GM12878 (cell line): Measurements from ENCODE around the gene HNRNPCL1. TPM values are rescaled to one million over a fixed set of nuclear protein-coding genes. Genes with fewer than 3 reads are reported as not detected.

Experiments used
- CHD1 ChIP-seq: IDR thresholded peaks from 2 replicates; pipeline ENCODE4 v1.6.1; 2012; ENCODE audit warnings: low read depth, low read length, improper control_type of control experiment
- HDGF ChIP-seq: fragments of 450-650 bp; IDR thresholded peaks from 2 replicates; pipeline ENCODE4 v1.6.1; 2016; ENCODE audit warnings: antibody characterized with exemption
- MEF2B ChIP-seq: fragments of 450-650 bp; IDR thresholded peaks from 2 replicates; pipeline ENCODE4 v1.6.1; 2018; ENCODE audit warnings: mild to moderate bottlenecking, moderate library complexity; ENCODE audit not compliant: partially characterized antibody, poor library complexity, severe bottlenecking
- NFYB ChIP-seq: IDR thresholded peaks from 2 replicates; pipeline ENCODE4 v1.6.1; 2011; ENCODE audit warnings: low read depth, mild to moderate bottlenecking, low read length, improper control_type of control experiment, moderate library complexity; ENCODE audit not compliant: insufficient read depth
- NR2C2 ChIP-seq: IDR thresholded peaks from 2 replicates; pipeline ENCODE4 v1.6.1; 2011; ENCODE audit warnings: borderline replicate concordance, low read depth; ENCODE audit not compliant: control insufficient read depth, insufficient read length
- PAX5 ChIP-seq: IDR thresholded peaks from 2 replicates; pipeline ENCODE4 v1.6.1; 2011; ENCODE audit warnings: low read depth, low read length, borderline replicate concordance
- RELB ChIP-seq: fragments of 450-650 bp; IDR thresholded peaks from 2 replicates; pipeline ENCODE4 v1.6.1; 2017; ENCODE audit warnings: low read depth, mild to moderate bottlenecking, moderate library complexity
- SIN3A ChIP-seq: IDR thresholded peaks from 2 replicates; pipeline ENCODE4 v1.6.1; 2012; ENCODE audit warnings: low read depth, low read length, improper control_type of control experiment
- USF1 ChIP-seq: IDR thresholded peaks from 2 replicates; pipeline ENCODE4 v1.6.1; 2011; ENCODE audit warnings: borderline replicate concordance, low read depth, mild to moderate bottlenecking, moderate library complexity, mixed read lengths, low read length; ENCODE audit not compliant: insufficient read depth; ENCODE audit errors: extremely low read length
- ZBTB4 ChIP-seq: fragments of 450-650 bp; formaldehyde crosslinking; IDR thresholded peaks from 2 replicates; pipeline ENCODE4 v1.4.0; 2022; ENCODE audit warnings: mild to moderate bottlenecking, moderate library complexity
- ZNF207 ChIP-seq: fragments of 450-650 bp; IDR thresholded peaks from 2 replicates; pipeline ENCODE4 v1.6.1; 2014; ENCODE audit warnings: antibody characterized with exemption, mild to moderate bottlenecking, borderline replicate concordance
- ZNF24 ChIP-seq: fragments of 450-650 bp; IDR thresholded peaks from 2 replicates; pipeline ENCODE4 v1.6.1; 2017; ENCODE audit warnings: antibody characterized with exemption, mild to moderate bottlenecking
- ZZZ3 ChIP-seq: IDR thresholded peaks from 2 replicates; pipeline ENCODE4 v1.6.1; 2011; ENCODE audit warnings: low read depth; ENCODE audit not compliant: control insufficient read depth, insufficient read length
- polyA plus RNA-seq, 11 experiments: library from polyadenylated mRNA; depleted of rRNA in 4 of 11; unstranded in 6 of 11; stranded (reverse) in 5 of 11; fragments of >200 nt; fragmentation: Nextera tagmentation in 4 of 11; fragmentation: Illumina TruSeq in 1 of 11; extraction: Ambion mirVana in 4 of 11; extraction: Trizol in 1 of 11; gene quantifications; 1 replicate in 1 of 11; 2 replicates in 10 of 11; pipeline versions ENCODE4 v1.2.1 to v1.2.3, GENCODE V29; 2011 to 2016; ENCODE audit warnings: inconsistent platforms in 2 of 11, missing spikeins in 2 of 11, low read depth in 1 of 11
- total RNA-seq, 4 experiments: library from RNA; depleted of rRNA in 3 of 4; stranded (reverse); fragments of >200 nt in 3 of 4; fragmentation: Illumina TruSeq in 1 of 4; extraction: Trizol in 1 of 4; gene quantifications; 2 replicates each; pipeline versions ENCODE4 v1.2.1 to v1.2.3, GENCODE V29; 2013 to 2021

HNRNPCL1 gene
- total and polyA plus RNA-seq, 10 of the 15 experiments (the other 5 are each of a cell fraction or from before 2014, with no cell fraction given), result not detected

GRCh38 chr1:12798911-12799310, 49.6 kb downstream of the HNRNPCL1 start (continued):
- TF ChIP-seq RELB (no peak), SIN3A (no peak), USF1 (no peak), ZNF24 (no peak), HDGF (no peak), MEF2B (no peak), PAX5 (no peak), ZBTB4 (CRISPR knock-in tag) (no peak), ZZZ3 (no peak), ZNF207 (no peak), CHD1 (no peak), NFYB (no peak), NR2C2 (no peak)

Other genes starting within 250 kb of the HNRNPCL1 start
Only the 7 nearest of the 15 such genes appear.
- not detected in 2 replicates for gene PRAMEF12, start 75.0 kb downstream of the HNRNPCL1 start, total RNA-seq (2014; rRNA removed)
- gene PRAMEF12, start 75.0 kb downstream of the HNRNPCL1 start, total RNA-seq (2014; rRNA removed; fragmentation: Illumina TruSeq; extraction: Trizol), result not detected in 2 replicates
- not detected in 2 replicates for gene PRAMEF12, start 75.0 kb downstream of the HNRNPCL1 start, total RNA-seq (2021)
- gene PRAMEF12, start 75.0 kb downstream of the HNRNPCL1 start, polyA plus RNA-seq (2011; rRNA removed), result not detected in 2 replicates
- not detected in 2 replicates for gene PRAMEF12, start 75.0 kb downstream of the HNRNPCL1 start, polyA plus RNA-seq (2014; fragmentation: Illumina TruSeq; extraction: Trizol)
- gene PRAMEF12, start 75.0 kb downstream of the HNRNPCL1 start, polyA plus RNA-seq (2014; fragmentation: Nextera tagmentation; extraction: Ambion mirVana), result not detected
- gene PRAMEF12, start 75.0 kb downstream of the HNRNPCL1 start, polyA plus RNA-seq (2014; rRNA removed), result not detected in 2 replicates
- not detected for gene PRAMEF12, start 75.0 kb downstream of the HNRNPCL1 start, polyA plus RNA-seq (2016; fragmentation: Nextera tagmentation; extraction: Ambion mirVana)
- not detected in 2 replicates for gene PRAMEF1, start 57.3 kb downstream of the HNRNPCL1 start, total RNA-seq (2014; rRNA removed)
- gene PRAMEF1, start 57.3 kb downstream of the HNRNPCL1 start, total RNA-seq (2014; rRNA removed; fragmentation: Illumina TruSeq; extraction: Trizol), result not detected in 2 replicates
- gene PRAMEF1, start 57.3 kb downstream of the HNRNPCL1 start, total RNA-seq (2021), result not detected in 2 replicates
- not detected in 2 replicates for gene PRAMEF1, start 57.3 kb downstream of the HNRNPCL1 start, polyA plus RNA-seq (2011; rRNA removed)
- gene PRAMEF1, start 57.3 kb downstream of the HNRNPCL1 start, polyA plus RNA-seq (2014; fragmentation: Illumina TruSeq; extraction: Trizol), result not detected in 2 replicates
- not detected for gene PRAMEF1, start 57.3 kb downstream of the HNRNPCL1 start, polyA plus RNA-seq (2014; fragmentation: Nextera tagmentation; extraction: Ambion mirVana)
- not detected in 2 replicates for gene PRAMEF1, start 57.3 kb downstream of the HNRNPCL1 start, polyA plus RNA-seq (2014; rRNA removed)
- not detected for gene PRAMEF1, start 57.3 kb downstream of the HNRNPCL1 start, polyA plus RNA-seq (2016; fragmentation: Nextera tagmentation; extraction: Ambion mirVana)
- gene PRAMEF11, start 17.3 kb downstream of the HNRNPCL1 start, total RNA-seq (2014; rRNA removed), result not detected in 2 replicates
- not detected in 2 replicates for gene PRAMEF11, start 17.3 kb downstream of the HNRNPCL1 start, total RNA-seq (2014; rRNA removed; fragmentation: Illumina TruSeq; extraction: Trizol)
- gene PRAMEF11, start 17.3 kb downstream of the HNRNPCL1 start, total RNA-seq (2021), result not detected in 2 replicates
- gene PRAMEF11, start 17.3 kb downstream of the HNRNPCL1 start, polyA plus RNA-seq (2011; rRNA removed), result not detected in 2 replicates
- gene PRAMEF11, start 17.3 kb downstream of the HNRNPCL1 start, polyA plus RNA-seq (2014; fragmentation: Illumina TruSeq; extraction: Trizol), result not detected in 2 replicates
- gene PRAMEF11, start 17.3 kb downstream of the HNRNPCL1 start, polyA plus RNA-seq (2014; fragmentation: Nextera tagmentation; extraction: Ambion mirVana), result not detected
- gene PRAMEF11, start 17.3 kb downstream of the HNRNPCL1 start, polyA plus RNA-seq (2014; rRNA removed), result not detected in 2 replicates
- not detected for gene PRAMEF11, start 17.3 kb downstream of the HNRNPCL1 start, polyA plus RNA-seq (2016; fragmentation: Nextera tagmentation; extraction: Ambion mirVana)
- not detected in 2 replicates for gene PRAMEF2, start 8.4 kb upstream of the HNRNPCL1 start, total RNA-seq (2014; rRNA removed)
- gene PRAMEF2, start 8.4 kb upstream of the HNRNPCL1 start, total RNA-seq (2014; rRNA removed; fragmentation: Illumina TruSeq; extraction: Trizol), result not detected in 2 replicates
- not detected in 2 replicates for gene PRAMEF2, start 8.4 kb upstream of the HNRNPCL1 start, total RNA-seq (2021)
- gene PRAMEF2, start 8.4 kb upstream of the HNRNPCL1 start, polyA plus RNA-seq (2011; rRNA removed), result not detected in 2 replicates
- not detected in 2 replicates for gene PRAMEF2, start 8.4 kb upstream of the HNRNPCL1 start, polyA plus RNA-seq (2014; fragmentation: Illumina TruSeq; extraction: Trizol)
- not detected for gene PRAMEF2, start 8.4 kb upstream of the HNRNPCL1 start, polyA plus RNA-seq (2014; fragmentation: Nextera tagmentation; extraction: Ambion mirVana)
- gene PRAMEF2, start 8.4 kb upstream of the HNRNPCL1 start, polyA plus RNA-seq (2014; rRNA removed), result not detected in 2 replicates
- not detected for gene PRAMEF2, start 8.4 kb upstream of the HNRNPCL1 start, polyA plus RNA-seq (2016; fragmentation: Nextera tagmentation; extraction: Ambion mirVana)
- not detected in 2 replicates for gene PRAMEF4, start 37.5 kb upstream of the HNRNPCL1 start, total RNA-seq (2014; rRNA removed)
- gene PRAMEF4, start 37.5 kb upstream of the HNRNPCL1 start, total RNA-seq (2014; rRNA removed; fragmentation: Illumina TruSeq; extraction: Trizol), result not detected in 2 replicates
- gene PRAMEF4, start 37.5 kb upstream of the HNRNPCL1 start, total RNA-seq (2021), result not detected in 2 replicates
- gene PRAMEF4, start 37.5 kb upstream of the HNRNPCL1 start, polyA plus RNA-seq (2011; rRNA removed), result not detected in 2 replicates
- not detected in 2 replicates for gene PRAMEF4, start 37.5 kb upstream of the HNRNPCL1 start, polyA plus RNA-seq (2014; fragmentation: Illumina TruSeq; extraction: Trizol)
- not detected for gene PRAMEF4, start 37.5 kb upstream of the HNRNPCL1 start, polyA plus RNA-seq (2014; fragmentation: Nextera tagmentation; extraction: Ambion mirVana)
- gene PRAMEF4, start 37.5 kb upstream of the HNRNPCL1 start, polyA plus RNA-seq (2014; rRNA removed), result not detected in 2 replicates
- gene PRAMEF4, start 37.5 kb upstream of the HNRNPCL1 start, polyA plus RNA-seq (2016; fragmentation: Nextera tagmentation; extraction: Ambion mirVana), result not detected
- gene PRAMEF10, start 49.5 kb upstream of the HNRNPCL1 start, total RNA-seq (2014; rRNA removed), result not detected in 2 replicates
- not detected in 2 replicates for gene PRAMEF10, start 49.5 kb upstream of the HNRNPCL1 start, total RNA-seq (2014; rRNA removed; fragmentation: Illumina TruSeq; extraction: Trizol)
- not detected in 2 replicates for gene PRAMEF10, start 49.5 kb upstream of the HNRNPCL1 start, total RNA-seq (2021)
- not detected in 2 replicates for gene PRAMEF10, start 49.5 kb upstream of the HNRNPCL1 start, polyA plus RNA-seq (2011; rRNA removed)
- not detected in 2 replicates for gene PRAMEF10, start 49.5 kb upstream of the HNRNPCL1 start, polyA plus RNA-seq (2014; fragmentation: Illumina TruSeq; extraction: Trizol)
- not detected for gene PRAMEF10, start 49.5 kb upstream of the HNRNPCL1 start, polyA plus RNA-seq (2014; fragmentation: Nextera tagmentation; extraction: Ambion mirVana)
- not detected in 2 replicates for gene PRAMEF10, start 49.5 kb upstream of the HNRNPCL1 start, polyA plus RNA-seq (2014; rRNA removed)
- gene PRAMEF10, start 49.5 kb upstream of the HNRNPCL1 start, polyA plus RNA-seq (2016; fragmentation: Nextera tagmentation; extraction: Ambion mirVana), result not detected
- gene PRAMEF7, start 67.9 kb upstream of the HNRNPCL1 start, total RNA-seq (2014; rRNA removed), result not detected in 2 replicates
- not detected in 2 replicates for gene PRAMEF7, start 67.9 kb upstream of the HNRNPCL1 start, total RNA-seq (2014; rRNA removed; fragmentation: Illumina TruSeq; extraction: Trizol)
- not detected in 2 replicates for gene PRAMEF7, start 67.9 kb upstream of the HNRNPCL1 start, total RNA-seq (2021)
- not detected in 2 replicates for gene PRAMEF7, start 67.9 kb upstream of the HNRNPCL1 start, polyA plus RNA-seq (2011; rRNA removed)
- gene PRAMEF7, start 67.9 kb upstream of the HNRNPCL1 start, polyA plus RNA-seq (2014; fragmentation: Illumina TruSeq; extraction: Trizol), result not detected in 2 replicates
- gene PRAMEF7, start 67.9 kb upstream of the HNRNPCL1 start, polyA plus RNA-seq (2014; fragmentation: Nextera tagmentation; extraction: Ambion mirVana), result not detected
- not detected in 2 replicates for gene PRAMEF7, start 67.9 kb upstream of the HNRNPCL1 start, polyA plus RNA-seq (2014; rRNA removed)
- not detected for gene PRAMEF7, start 67.9 kb upstream of the HNRNPCL1 start, polyA plus RNA-seq (2016; fragmentation: Nextera tagmentation; extraction: Ambion mirVana)